Caco-2 (cell line): ENCODE results near the gene PRLR. TPM values are rescaled to one million over a fixed set of nuclear protein-coding genes. Genes with fewer than 3 reads are reported as not detected.
A peak's percentile ranks its signal among the peaks of the same experiment; 100 is the strongest.

ENCODE experiments used
- BruUV-seq: library from RNA; stranded (reverse); fragments of 400-500 nt; replicated peaks from 2 replicates; lab custom pipeline; 2021; lab: Mats Ljungman, UMichigan
- CTCF ChIA-PET: fragments of 300-600 bp; sonication (Branson Sonifier 250); formaldehyde crosslinking; loops from one replicate; lab custom pipeline; 2022; ENCODE audit warnings: antibody characterized with exemption; lab: Charles Lee
- POLR2A ChIA-PET: fragments of 300-600 bp; sonication (Branson Sonifier 250); formaldehyde crosslinking; loops from one replicate; lab custom pipeline; 2022; ENCODE audit warnings: antibody characterized with exemption; lab: Charles Lee
- DNase-seq, 2 experiments: peaks; one replicate each; pipeline versions ENCODE4 v3.0.0 to v3.0.0-alpha.2; 2020 to 2022
- H3K27me3 ChIP-seq: replicated peaks from 2 replicates; pipeline ENCODE4 v1.6.0; 2011; ENCODE audit warnings: low read length; ENCODE audit not compliant: control insufficient read depth, insufficient read depth
- H3K36me3 ChIP-seq: 2 replicates; pipeline ENCODE4 v1.5.1; 2011; ENCODE audit warnings: low read length; ENCODE audit not compliant: control insufficient read depth, insufficient read depth
- H3K4me1 ChIP-seq: fragments of 250-450 bp; sonication (Bioruptor Pico); 2 replicates; pipeline ENCODE4 v1.5.1; 2020; ENCODE audit warnings: mild to moderate bottlenecking
- H3K4me3 ChIP-seq: 2 replicates; pipeline ENCODE4 v1.5.1; 2011; ENCODE audit warnings: low read depth, mild to moderate bottlenecking, control low read depth, low read length
- H3K9me3 ChIP-seq: fragments of 250-450 bp; sonication (Bioruptor Pico); 2 replicates; pipeline ENCODE4 v1.5.1; 2020; ENCODE audit warnings: mild to moderate bottlenecking, moderate library complexity
- H3K27ac Mint-ChIP-seq: one replicate; pipeline ENCODE4 v1.8.0; 2022; ENCODE audit warnings: mixed read lengths; ENCODE audit not compliant: unreplicated experiment
- H3K27me3 Mint-ChIP-seq: one replicate; pipeline ENCODE4 v1.8.0; 2022; ENCODE audit warnings: mixed read lengths; ENCODE audit not compliant: insufficient read depth, unreplicated experiment
- H3K36me3 Mint-ChIP-seq: one replicate; pipeline ENCODE4 v1.8.0; 2022; ENCODE audit warnings: mild to moderate bottlenecking, mixed read lengths; ENCODE audit not compliant: insufficient read depth, unreplicated experiment
- H3K4me1 Mint-ChIP-seq: one replicate; pipeline ENCODE4 v1.8.0; 2022; ENCODE audit warnings: low read depth, mixed read lengths; ENCODE audit not compliant: unreplicated experiment
- H3K4me3 Mint-ChIP-seq: one replicate; pipeline ENCODE4 v1.8.0; 2022; ENCODE audit warnings: mild to moderate bottlenecking, moderate library complexity, mixed read lengths; ENCODE audit not compliant: unreplicated experiment
- H3K9me3 Mint-ChIP-seq: one replicate; pipeline ENCODE4 v1.8.0; 2022; ENCODE audit warnings: mixed read lengths; ENCODE audit not compliant: unreplicated experiment
- CTCF ChIP-seq, 2 experiments: fragments of 200-600 bp in 1 of 2; IDR thresholded peaks; 1 replicate in 1 of 2; 2 replicates in 1 of 2; pipeline versions ENCODE4 v1.5.1 to v1.8.0; 2011 to 2022; ENCODE audit warnings: antibody characterized with exemption in 1 of 2, control low read depth in 1 of 2, inconsistent platforms in 1 of 2, low read depth in 1 of 2, low read length in 1 of 2, mild to moderate bottlenecking in 1 of 2, moderate library complexity in 1 of 2; ENCODE audit not compliant: insufficient read depth in 1 of 2, severe bottlenecking in 1 of 2, unreplicated experiment in 1 of 2
- intact Hi-C: fragments of 100-400 bp; cut with micrococcal nuclease; formaldehyde crosslinking; loops from one replicate; pipeline ENCODE4 v1.10.0; 2022; ENCODE audit not compliant: unreplicated experiment
- total RNA-seq: library from RNA; stranded (reverse); gene quantifications from 2 replicates; pipeline ENCODE4 v1.2.3, GENCODE V29; 2022

PRLR gene
- total RNA-seq, 1 experiment from 2014 or later = 2.3 TPM

- no peaks in the 10 kb centered on the region for H3K9me3 ChIP-seq
- no peak overlapping the region for H3K4me3 Mint-ChIP-seq
- H3K27me3 Mint-ChIP-seq = no peaks in the 10 kb centered on the region
- POLR2A ChIA-PET = no interaction called here
- no peak overlapping the region for H3K4me3 ChIP-seq
- no peak for TF ChIP-seq CTCF (IDR thresholded peaks at IDR 0.05; ENCODE audit: insufficient read depth in 1 of 2, low read depth in 1 of 2, low read length in 1 of 2, severe bottlenecking in 1 of 2, unreplicated experiment in 1 of 2)
- BruUV-seq = no TSS peak
- no peak overlapping the region for H3K27ac Mint-ChIP-seq
- H3K9me3 Mint-ChIP-seq = no peaks in the 10 kb centered on the region
- H3K4me1 Mint-ChIP-seq = peaks cover 7% of the 10 kb centered on the region
- DNase-seq = no peak
- intact Hi-C loops = no loop called here
- CTCF ChIA-PET = no interaction called here
- H3K36me3 Mint-ChIP-seq = peaks cover 6% of the 10 kb centered on the region
- H3K36me3 ChIP-seq = no peaks in the 10 kb centered on the region
- no peaks in the 10 kb centered on the region for H3K27me3 ChIP-seq
- H3K4me1 ChIP-seq = peaks cover 20% of the 10 kb centered on the region
Measured at GRCh38 chr5:35239476-35239875, 9.2 kb upstream of the PRLR start.

- peaks cover 20% of the 10 kb centered on the region for H3K4me1 ChIP-seq
- ChIA-PET CTCF (no interaction called here), POLR2A (no interaction called here)
- H3K36me3 ChIP-seq = no peaks in the 10 kb centered on the region
- DNase-seq = peak; percentile 60 to 68
- peak overlapping the region; percentile 31 for H3K27ac Mint-ChIP-seq
- H3K27me3 Mint-ChIP-seq = no peaks in the 10 kb centered on the region
- H3K9me3 ChIP-seq = no peaks in the 10 kb centered on the region
- no peaks in the 10 kb centered on the region for H3K9me3 Mint-ChIP-seq
- BruUV-seq = TSS peak; percentile 41
- peaks cover 9% of the 10 kb centered on the region for H3K36me3 Mint-ChIP-seq
- H3K4me1 Mint-ChIP-seq = peaks cover 12% of the 10 kb centered on the region
- intact Hi-C loops = loop anchor here (1.0 kb wide), 1 partner anchor 9 kb away; no protein-coding TSS in a partner anchor
- no peak for TF ChIP-seq CTCF (IDR thresholded peaks at IDR 0.05; ENCODE audit: insufficient read depth in 1 of 2, low read depth in 1 of 2, low read length in 1 of 2, severe bottlenecking in 1 of 2, unreplicated experiment in 1 of 2)
- no peak overlapping the region for H3K4me3 ChIP-seq
- peak overlapping the region; percentile 11 for H3K4me3 Mint-ChIP-seq
- no peaks in the 10 kb centered on the region for H3K27me3 ChIP-seq
Measured at GRCh38 chr5:35237580-35238376, 7.5 kb upstream of the PRLR start.

GRCh38 chr5:35236770-35237169 is 6.5 kb upstream of the PRLR start:
- H3K36me3 ChIP-seq = no peaks in the 10 kb centered on the region
- TF ChIP-seq CTCF (IDR thresholded peaks at IDR 0.05; ENCODE audit: insufficient read depth in 1 of 2, low read depth in 1 of 2, low read length in 1 of 2, severe bottlenecking in 1 of 2, unreplicated experiment in 1 of 2) = no peak
- H3K4me3 ChIP-seq = no peak overlapping the region
- DNase-seq = no peak
- no peaks in the 10 kb centered on the region for H3K9me3 Mint-ChIP-seq
- intact Hi-C loops = no loop called here
- no peaks in the 10 kb centered on the region for H3K9me3 ChIP-seq
- H3K27me3 Mint-ChIP-seq = no peaks in the 10 kb centered on the region
- H3K36me3 Mint-ChIP-seq = peaks cover 12% of the 10 kb centered on the region
- H3K4me1 ChIP-seq = peaks cover 20% of the 10 kb centered on the region
- POLR2A ChIA-PET = no interaction called here
- H3K4me1 Mint-ChIP-seq = peaks cover 15% of the 10 kb centered on the region
- BruUV-seq = no TSS peak
- H3K27me3 ChIP-seq = no peaks in the 10 kb centered on the region
- CTCF ChIA-PET = no interaction called here
- no peak overlapping the region for H3K27ac Mint-ChIP-seq
- no peak overlapping the region for H3K4me3 Mint-ChIP-seq
